Iris pigment epithelial cell (primary cell): ENCODE data around the gene HES5.
"Not testable (repeated sequence)": the region's sequence is repeated elsewhere in the genome, so short reads cannot be mapped to it uniquely, and the experiment has no call there.

ENCODE experiments used
- DNase-seq: peaks from one replicate; pipeline ENCODE4 v3.0.0-alpha.2; 2011; ENCODE audit warnings: low read depth

The HES5 gene

GRCh38 chr1:2529784-2530512 lies at the start of gene HES5:
Gene HES5 (minus strand): TSS chr1:2530263. CDS start chr1:2530164, 99 bp downstream.
- DNase-seq: peak; percentile 22

GRCh38 chr1:2578758-2579118 lies 48.7 kb upstream of the HES5 start:
- no peak for DNase-seq

GRCh38 chr1:2577565-2578075 lies 47.6 kb upstream of the HES5 start:
- DNase-seq: not testable (repeated sequence)

- DNase-seq: no peak
Observed at GRCh38 chr1:2575801-2576663, 46.0 kb upstream of the HES5 start.

- no peak for DNase-seq
Observed at GRCh38 chr1:2574350-2574749, 44.3 kb upstream of the HES5 start.

- DNase-seq: no peak
Observed at GRCh38 chr1:2573250-2573920, 43.3 kb upstream of the HES5 start.

- no peak for DNase-seq
Observed at GRCh38 chr1:2571348-2571747, 41.3 kb upstream of the HES5 start.

GRCh38 chr1:2570332-2570731 lies 40.3 kb upstream of the HES5 start:
- DNase-seq: no peak

GRCh38 chr1:2569703-2570102 lies 39.6 kb upstream of the HES5 start:
- DNase-seq: not testable (repeated sequence)

GRCh38 chr1:2569060-2569459 lies 39.0 kb upstream of the HES5 start:
- no peak for DNase-seq

GRCh38 chr1:2568187-2568816 lies 38.2 kb upstream of the HES5 start:
- DNase-seq: not testable (repeated sequence)

GRCh38 chr1:2567083-2567679 lies 37.1 kb upstream of the HES5 start:
- no peak for DNase-seq

GRCh38 chr1:2566101-2567045 lies 36.3 kb upstream of the HES5 start:
- DNase-seq: no peak

- DNase-seq: no peak
Observed at GRCh38 chr1:2564815-2565374, 34.8 kb upstream of the HES5 start.

- DNase-seq: no peak
Observed at GRCh38 chr1:2564006-2564814, 34.1 kb upstream of the HES5 start.

- no peak for DNase-seq
Observed at GRCh38 chr1:2563205-2563604, 33.1 kb upstream of the HES5 start.

- no peak for DNase-seq
Observed at GRCh38 chr1:2561898-2562895, 32.1 kb upstream of the HES5 start.

GRCh38 chr1:2561446-2561845 lies 31.4 kb upstream of the HES5 start:
- no peak for DNase-seq
